Measurements from ENCODE around the gene ASTL.

ASTL gene

GRCh38 chr2:96099861-96100798, 38.2 kb downstream of the ASTL start:
- H3K4me1 ChIP-seq (ENCODE audit: control insufficient read depth, insufficient read depth, low read length, poor library complexity, severe bottlenecking): no peaks in the 10 kb centered on the region
- H3K36me3 ChIP-seq (ENCODE audit: control insufficient read depth, insufficient read depth, low read length): no peaks in the 10 kb centered on the region
- H3K27me3 ChIP-seq (replicated peaks; ENCODE audit: control insufficient read depth, insufficient read depth, low read length, poor library complexity, severe bottlenecking): no peaks in the 10 kb centered on the region
- H3K4me3 ChIP-seq (ENCODE audit: insufficient read depth, low read depth, low read length, poor library complexity, severe bottlenecking): no peak overlapping the region
- no peak for DNase-seq
- no peaks in the 10 kb centered on the region for H3K9me3 ChIP-seq (ENCODE audit: control insufficient read depth, low read length)
- H3K27ac ChIP-seq (ENCODE audit: insufficient read depth, low read length, poor library complexity, severe bottlenecking): no peak overlapping the region

- DNase-seq: no peak
- no peaks in the 10 kb centered on the region for H3K27me3 ChIP-seq (replicated peaks; ENCODE audit: control insufficient read depth, insufficient read depth, low read length, poor library complexity, severe bottlenecking)
- no peak overlapping the region for H3K4me3 ChIP-seq (ENCODE audit: insufficient read depth, low read depth, low read length, poor library complexity, severe bottlenecking)
- no peaks in the 10 kb centered on the region for H3K36me3 ChIP-seq (ENCODE audit: control insufficient read depth, insufficient read depth, low read length)
- H3K9me3 ChIP-seq (ENCODE audit: control insufficient read depth, low read length): no peaks in the 10 kb centered on the region
- H3K4me1 ChIP-seq (ENCODE audit: control insufficient read depth, insufficient read depth, low read length, poor library complexity, severe bottlenecking): no peaks in the 10 kb centered on the region
- no peak overlapping the region for H3K27ac ChIP-seq (ENCODE audit: insufficient read depth, low read length, poor library complexity, severe bottlenecking)
Measured at GRCh38 chr2:96098900-96099590, 39.3 kb downstream of the ASTL start.

GRCh38 chr2:96097951-96098823, 40.1 kb downstream of the ASTL start:
- Histone ChIP-seq H3K9me3 (ENCODE audit: control insufficient read depth, low read length) (no peaks in the 10 kb centered on the region), H3K4me3 (ENCODE audit: insufficient read depth, low read depth, low read length, poor library complexity, severe bottlenecking) (no peak overlapping the region), H3K4me1 (ENCODE audit: control insufficient read depth, insufficient read depth, low read length, poor library complexity, severe bottlenecking) (no peaks in the 10 kb centered on the region), H3K27me3 (replicated peaks; ENCODE audit: control insufficient read depth, insufficient read depth, low read length, poor library complexity, severe bottlenecking) (no peaks in the 10 kb centered on the region), H3K36me3 (ENCODE audit: control insufficient read depth, insufficient read depth, low read length) (no peaks in the 10 kb centered on the region), H3K27ac (ENCODE audit: insufficient read depth, low read length, poor library complexity, severe bottlenecking) (no peak overlapping the region)
- DNase-seq: no peak

- Histone ChIP-seq H3K9me3 (ENCODE audit: control insufficient read depth, low read length) (no peaks in the 10 kb centered on the region), H3K36me3 (ENCODE audit: control insufficient read depth, insufficient read depth, low read length) (no peaks in the 10 kb centered on the region), H3K4me3 (ENCODE audit: insufficient read depth, low read depth, low read length, poor library complexity, severe bottlenecking) (no peak overlapping the region), H3K27me3 (replicated peaks; ENCODE audit: control insufficient read depth, insufficient read depth, low read length, poor library complexity, severe bottlenecking) (no peaks in the 10 kb centered on the region), H3K27ac (ENCODE audit: insufficient read depth, low read length, poor library complexity, severe bottlenecking) (no peak overlapping the region), H3K4me1 (ENCODE audit: control insufficient read depth, insufficient read depth, low read length, poor library complexity, severe bottlenecking) (no peaks in the 10 kb centered on the region)
- DNase-seq: no peak
Measured at GRCh38 chr2:96097441-96097840, 40.9 kb downstream of the ASTL start.

- Histone ChIP-seq H3K9me3 (ENCODE audit: control insufficient read depth, low read length) (no peaks in the 10 kb centered on the region), H3K36me3 (ENCODE audit: control insufficient read depth, insufficient read depth, low read length) (no peaks in the 10 kb centered on the region), H3K27me3 (replicated peaks; ENCODE audit: control insufficient read depth, insufficient read depth, low read length, poor library complexity, severe bottlenecking) (no peaks in the 10 kb centered on the region), H3K27ac (ENCODE audit: insufficient read depth, low read length, poor library complexity, severe bottlenecking) (no peak overlapping the region), H3K4me1 (ENCODE audit: control insufficient read depth, insufficient read depth, low read length, poor library complexity, severe bottlenecking) (no peaks in the 10 kb centered on the region), H3K4me3 (ENCODE audit: insufficient read depth, low read depth, low read length, poor library complexity, severe bottlenecking) (no peak overlapping the region)
- DNase-seq: no peak
Measured at GRCh38 chr2:96095116-96095636, 43.1 kb downstream of the ASTL start.

- Histone ChIP-seq H3K9me3 (ENCODE audit: control insufficient read depth, low read length) (no peaks in the 10 kb centered on the region), H3K27ac (ENCODE audit: insufficient read depth, low read length, poor library complexity, severe bottlenecking) (no peak overlapping the region), H3K4me3 (ENCODE audit: insufficient read depth, low read depth, low read length, poor library complexity, severe bottlenecking) (no peak overlapping the region), H3K27me3 (replicated peaks; ENCODE audit: control insufficient read depth, insufficient read depth, low read length, poor library complexity, severe bottlenecking) (no peaks in the 10 kb centered on the region), H3K4me1 (ENCODE audit: control insufficient read depth, insufficient read depth, low read length, poor library complexity, severe bottlenecking) (no peaks in the 10 kb centered on the region), H3K36me3 (ENCODE audit: control insufficient read depth, insufficient read depth, low read length) (no peaks in the 10 kb centered on the region)
- no peak for DNase-seq
Measured at GRCh38 chr2:96093528-96093927, 44.8 kb downstream of the ASTL start.

GRCh38 chr2:96092951-96093350, 45.4 kb downstream of the ASTL start:
- H3K27me3 ChIP-seq (replicated peaks; ENCODE audit: control insufficient read depth, insufficient read depth, low read length, poor library complexity, severe bottlenecking): no peaks in the 10 kb centered on the region
- no peak for DNase-seq

GRCh38 chr2:96092573-96092877, 45.8 kb downstream of the ASTL start:
- no peaks in the 10 kb centered on the region for H3K9me3 ChIP-seq (ENCODE audit: control insufficient read depth, low read length)
- no peaks in the 10 kb centered on the region for H3K4me1 ChIP-seq (ENCODE audit: control insufficient read depth, insufficient read depth, low read length, poor library complexity, severe bottlenecking)
- no peak overlapping the region for H3K4me3 ChIP-seq (ENCODE audit: insufficient read depth, low read depth, low read length, poor library complexity, severe bottlenecking)
- H3K36me3 ChIP-seq (ENCODE audit: control insufficient read depth, insufficient read depth, low read length): no peaks in the 10 kb centered on the region
- no peak overlapping the region for H3K27ac ChIP-seq (ENCODE audit: insufficient read depth, low read length, poor library complexity, severe bottlenecking)
- no peak for DNase-seq
- no peaks in the 10 kb centered on the region for H3K27me3 ChIP-seq (replicated peaks; ENCODE audit: control insufficient read depth, insufficient read depth, low read length, poor library complexity, severe bottlenecking)

More at GRCh38 chr2:96092951-96093350, 45.4 kb downstream of the ASTL start:
- Histone ChIP-seq H3K9me3 (ENCODE audit: control insufficient read depth, low read length) (no peaks in the 10 kb centered on the region), H3K4me3 (ENCODE audit: insufficient read depth, low read depth, low read length, poor library complexity, severe bottlenecking) (no peak overlapping the region), H3K27ac (ENCODE audit: insufficient read depth, low read length, poor library complexity, severe bottlenecking) (no peak overlapping the region), H3K4me1 (ENCODE audit: control insufficient read depth, insufficient read depth, low read length, poor library complexity, severe bottlenecking) (no peaks in the 10 kb centered on the region), H3K36me3 (ENCODE audit: control insufficient read depth, insufficient read depth, low read length) (no peaks in the 10 kb centered on the region)

- no peaks in the 10 kb centered on the region for H3K36me3 ChIP-seq (ENCODE audit: control insufficient read depth, insufficient read depth, low read length)
- no peak overlapping the region for H3K4me3 ChIP-seq (ENCODE audit: insufficient read depth, low read depth, low read length, poor library complexity, severe bottlenecking)
- H3K9me3 ChIP-seq (ENCODE audit: control insufficient read depth, low read length): no peaks in the 10 kb centered on the region
- no peaks in the 10 kb centered on the region for H3K4me1 ChIP-seq (ENCODE audit: control insufficient read depth, insufficient read depth, low read length, poor library complexity, severe bottlenecking)
- no peaks in the 10 kb centered on the region for H3K27me3 ChIP-seq (replicated peaks; ENCODE audit: control insufficient read depth, insufficient read depth, low read length, poor library complexity, severe bottlenecking)
- H3K27ac ChIP-seq (ENCODE audit: insufficient read depth, low read length, poor library complexity, severe bottlenecking): no peak overlapping the region
- DNase-seq: no peak
Measured at GRCh38 chr2:96091711-96092572, 46.4 kb downstream of the ASTL start.
